ENCODE data around the gene UNC50. TPM values are rescaled to one million over a fixed set of nuclear protein-coding genes. Genes with fewer than 3 reads are reported as not detected.

The UNC50 gene
- polyA plus RNA-seq, 2 of the 4 experiments (the other 2 are of a cell fraction): 57.0 to 90.6 TPM

- DNase-seq (ENCODE audit: low read depth in 1 of 2, low spot score in 1 of 2) (no peak), FAIRE-seq (no peak), ATAC-seq (no peak)
- Histone ChIP-seq H3K9me3 (no peaks in the 10 kb centered on the region), H3K4me2 (no peak overlapping the region), H3K4me1 (no peaks in the 10 kb centered on the region), H3K4me3 (no peak overlapping the region), H3K27ac (no peak overlapping the region)
- CTCF ChIA-PET: interaction anchor here (1.3 kb wide), 1 partner anchor 18 kb away, joined by 3 read pairs; no protein-coding TSS in a partner anchor
- TF ChIP-seq JUNB (IDR thresholded peaks at IDR 0.05): no peak
- no peak for TF ChIP-seq PBX3 (IDR thresholded peaks at IDR 0.05)
- TF ChIP-seq MAZ (IDR thresholded peaks at IDR 0.05; ENCODE audit: borderline replicate concordance, low read depth, low read length): no peak
- no peak for TF ChIP-seq ATOH8 (CRISPR knock-in tag; IDR thresholded peaks at IDR 0.05; ENCODE audit: low read depth)
- no peak for TF ChIP-seq BHLHE40 (IDR thresholded peaks at IDR 0.05; ENCODE audit: low read depth, low read length)
- TF ChIP-seq GATA3 (IDR thresholded peaks at IDR 0.05; ENCODE audit: borderline replicate concordance): no peak
- no peak for TF ChIP-seq ZNF302 (CRISPR knock-in tag; IDR thresholded peaks at IDR 0.05)
- no peak for TF ChIP-seq MAX (IDR thresholded peaks at IDR 0.05)
- no peak for TF ChIP-seq EHMT2 (IDR thresholded peaks at IDR 0.05; ENCODE audit: low read depth)
- TF ChIP-seq ELK1 (IDR thresholded peaks at IDR 0.05; ENCODE audit: low read depth, low read length): no peak
- no peak for TF ChIP-seq SMC3 (IDR thresholded peaks at IDR 0.05)
- TF ChIP-seq POLR2AphosphoS2 (conservative IDR thresholded peaks at IDR 0.05; ENCODE audit: low read length): no peak
- POLR2A ChIA-PET: no interaction called here
- 87% methylated on average over 6 of the region's 6 CpGs for WGBS (ENCODE audit: missing lambda C conversion rate)
Observed at GRCh38 chr2:98586551-98587140, 21.7 kb upstream of the UNC50 start.

- POLR2A ChIA-PET: no interaction called here
- FAIRE-seq (no peak), DNase-seq (ENCODE audit: low read depth in 1 of 2, low spot score in 1 of 2) (no peak), ATAC-seq (no peak)
- Histone ChIP-seq H3K27ac (no peak overlapping the region), H3K4me3 (no peak overlapping the region), H3K4me2 (no peak overlapping the region), H3K9me3 (no peaks in the 10 kb centered on the region), H3K4me1 (no peaks in the 10 kb centered on the region)
- WGBS (ENCODE audit: missing lambda C conversion rate): 89% methylated on average over 4 of the region's 4 CpGs
- CTCF ChIA-PET: no interaction called here
- TF ChIP-seq RFX5 (IDR thresholded peaks at IDR 0.05) (no peak), MAZ (IDR thresholded peaks at IDR 0.05; ENCODE audit: borderline replicate concordance, low read depth, low read length) (no peak), SREBF2 (IDR thresholded peaks at IDR 0.05) (no peak), ESRRA (IDR thresholded peaks at IDR 0.05; ENCODE audit: borderline replicate concordance, low read length) (no peak), PBX3 (IDR thresholded peaks at IDR 0.05) (no peak), MAX (IDR thresholded peaks at IDR 0.05) (no peak), CBX8 (IDR thresholded peaks at IDR 0.05) (no peak), NFE2L2 (conservative IDR thresholded peaks at IDR 0.05; ENCODE audit: low read length) (no peak), ELK1 (IDR thresholded peaks at IDR 0.05; ENCODE audit: low read depth, low read length) (no peak), HOXB5 (CRISPR knock-in tag; IDR thresholded peaks at IDR 0.05) (no peak), CTCF (IDR thresholded peaks at IDR 0.05) (no peak), SMC3 (IDR thresholded peaks at IDR 0.05) (no peak), CBX2 (IDR thresholded peaks at IDR 0.05; ENCODE audit: borderline replicate concordance, low read depth) (no peak), HES2 (IDR thresholded peaks at IDR 0.05) (no peak), ZC3H11A (IDR thresholded peaks at IDR 0.05) (no peak), REST (IDR thresholded peaks at IDR 0.05) (no peak), FOSB (CRISPR knock-in tag; IDR thresholded peaks at IDR 0.05) (no peak)
Observed at GRCh38 chr2:98588880-98589431, 19.4 kb upstream of the UNC50 start.
